ENCODE data around the gene CCDC187. TPM values are rescaled to one million over a fixed set of nuclear protein-coding genes. Genes with fewer than 3 reads are reported as not detected.

CCDC187 gene
- total RNA-seq, 1 experiment from 2014 or later: 0.04 TPM

GRCh38 chr9:136222166-136222905 is 81.6 kb downstream of the CCDC187 start:
- ChIA-PET CTCF (interaction anchor here (1.1 to 2.0 kb wide), 2 partner anchors 46 to 52 kb away, joined by 3 to 9 read pairs; no protein-coding TSS in a partner anchor), POLR2A (no interaction called here)
- no peak overlapping the region for H3K4me3 Mint-ChIP-seq
- peak overlapping the region; percentile 70; the same call in 1 of the 2 replicates for H3K27ac Mint-ChIP-seq
- DNase-seq (ENCODE audit: low spot score): no peak
- H3K36me3 Mint-ChIP-seq: peaks cover 17% of the 10 kb centered on the region
- no peaks in the 10 kb centered on the region for H3K9me3 Mint-ChIP-seq
- no peak for ATAC-seq
- no peak for TF ChIP-seq TEAD1 (CRISPR knock-in tag; IDR thresholded peaks at IDR 0.05)
- TF ChIP-seq FOXP1 (CRISPR knock-in tag; IDR thresholded peaks at IDR 0.05; ENCODE audit: borderline replicate concordance): no peak
- TF ChIP-seq GABPB1 (CRISPR knock-in tag; IDR thresholded peaks at IDR 0.05): no peak
- TF ChIP-seq ZNF671 (CRISPR knock-in tag; IDR thresholded peaks at IDR 0.05): no peak
- no peak for TF ChIP-seq SP1 (CRISPR knock-in tag; conservative IDR thresholded peaks at IDR 0.05)
- no peak for TF ChIP-seq RORB (CRISPR knock-in tag; IDR thresholded peaks at IDR 0.05)
- no peaks in the 10 kb centered on the region for H3K27me3 Mint-ChIP-seq (ENCODE audit: low read depth)
- H3K4me1 Mint-ChIP-seq: peaks cover 2% of the 10 kb centered on the region; the same call in 1 of the 2 replicates

DNA sequence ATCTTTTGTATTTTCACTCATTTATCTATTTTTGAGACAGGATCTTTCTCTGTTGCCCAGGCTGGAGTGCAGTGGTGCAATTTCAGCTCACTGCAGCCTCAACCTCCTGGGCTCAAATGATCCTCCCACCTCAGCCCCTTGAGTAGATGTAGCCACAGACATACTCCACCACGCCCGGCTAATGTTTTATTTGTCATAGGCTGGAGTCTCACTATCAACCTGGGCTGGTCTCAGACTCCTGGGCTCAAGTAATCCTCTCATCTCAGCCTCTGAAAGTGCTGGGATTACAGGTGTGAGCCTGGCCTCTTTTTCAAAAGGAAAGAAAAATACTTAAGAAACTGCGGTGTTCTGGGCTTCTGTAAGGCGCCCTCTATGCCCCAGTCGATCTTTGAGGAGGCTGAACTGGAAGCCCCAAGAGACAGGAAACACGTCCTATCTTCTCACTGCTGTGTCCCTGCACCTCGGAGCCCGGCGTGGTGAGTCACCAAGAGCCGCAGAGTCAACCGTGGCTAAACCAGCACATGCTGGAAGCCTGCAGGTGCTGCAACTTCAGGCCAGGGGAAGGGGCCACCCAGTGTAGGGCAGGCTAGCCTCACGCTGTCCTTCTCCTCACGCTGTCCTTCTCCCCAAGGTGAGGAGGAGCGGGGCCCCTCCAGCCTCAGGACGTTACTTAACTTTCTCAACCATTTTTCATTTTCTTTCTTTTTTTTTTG is 83.7 kb downstream of the CCDC187 start:
- Mint-ChIP-seq H3K27me3 (ENCODE audit: low read depth) (no peaks in the 10 kb centered on the region), H3K4me1 (peaks cover 2% of the 10 kb centered on the region; the same call in 1 of the 2 replicates), H3K9me3 (no peaks in the 10 kb centered on the region), H3K36me3 (peaks cover 25% of the 10 kb centered on the region), H3K4me3 (no peak overlapping the region), H3K27ac (0 out of 2 replicates have a peak overlapping the region, but pooled peaks have one; percentile 45)
- DNase-seq (ENCODE audit: low spot score): no peak
- ChIA-PET CTCF (interaction anchor here (2.1 kb wide), 1 partner anchor 50 kb away, joined by 14 read pairs; no protein-coding TSS in a partner anchor), POLR2A (no interaction called here)
- TF ChIP-seq GABPB1 (CRISPR knock-in tag; IDR thresholded peaks at IDR 0.05): no peak
- TF ChIP-seq ZNF219 (CRISPR knock-in tag; IDR thresholded peaks at IDR 0.05; ENCODE audit: borderline replicate concordance): no peak
- no peak for ATAC-seq

DNA sequence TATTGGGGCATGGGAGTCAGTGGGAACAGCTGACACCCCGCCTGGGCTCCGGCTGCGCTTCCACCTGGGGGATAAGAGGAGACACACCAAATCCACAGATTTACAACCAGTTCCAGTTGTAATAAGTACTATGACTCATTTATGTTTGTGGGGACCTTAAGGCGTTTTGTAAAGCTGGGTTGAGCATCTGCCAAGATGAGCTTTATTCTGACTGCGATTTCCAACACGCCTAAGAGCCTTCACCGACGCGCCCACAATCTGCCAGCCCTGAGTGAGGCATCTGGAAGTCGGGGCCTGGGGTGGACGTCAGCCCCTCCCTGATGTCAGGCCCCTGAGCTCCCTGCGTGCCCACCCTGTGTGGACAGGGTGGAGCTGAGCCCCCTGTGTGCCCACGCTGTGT is 84.6 kb downstream of the CCDC187 start:
- CTCF ChIA-PET: interaction anchor here (0.9 to 2.1 kb wide), 5 partner anchors 49 to 252 kb away, joined by 3 to 14 read pairs (median 5); no protein-coding TSS in a partner anchor
- ATAC-seq: no peak

More for the DNA sequence above, 84.6 kb downstream of the CCDC187 start:
- DNase-seq (ENCODE audit: low spot score): no peak
- Mint-ChIP-seq H3K36me3 (peaks cover 31% of the 10 kb centered on the region), H3K4me3 (no peak overlapping the region), H3K4me1 (no peaks in the 10 kb centered on the region), H3K27ac (no peak overlapping the region), H3K9me3 (peaks cover 2% of the 10 kb centered on the region; the same call in 1 of the 2 replicates), H3K27me3 (ENCODE audit: low read depth) (no peaks in the 10 kb centered on the region)
- TF ChIP-seq, protein P1, sequence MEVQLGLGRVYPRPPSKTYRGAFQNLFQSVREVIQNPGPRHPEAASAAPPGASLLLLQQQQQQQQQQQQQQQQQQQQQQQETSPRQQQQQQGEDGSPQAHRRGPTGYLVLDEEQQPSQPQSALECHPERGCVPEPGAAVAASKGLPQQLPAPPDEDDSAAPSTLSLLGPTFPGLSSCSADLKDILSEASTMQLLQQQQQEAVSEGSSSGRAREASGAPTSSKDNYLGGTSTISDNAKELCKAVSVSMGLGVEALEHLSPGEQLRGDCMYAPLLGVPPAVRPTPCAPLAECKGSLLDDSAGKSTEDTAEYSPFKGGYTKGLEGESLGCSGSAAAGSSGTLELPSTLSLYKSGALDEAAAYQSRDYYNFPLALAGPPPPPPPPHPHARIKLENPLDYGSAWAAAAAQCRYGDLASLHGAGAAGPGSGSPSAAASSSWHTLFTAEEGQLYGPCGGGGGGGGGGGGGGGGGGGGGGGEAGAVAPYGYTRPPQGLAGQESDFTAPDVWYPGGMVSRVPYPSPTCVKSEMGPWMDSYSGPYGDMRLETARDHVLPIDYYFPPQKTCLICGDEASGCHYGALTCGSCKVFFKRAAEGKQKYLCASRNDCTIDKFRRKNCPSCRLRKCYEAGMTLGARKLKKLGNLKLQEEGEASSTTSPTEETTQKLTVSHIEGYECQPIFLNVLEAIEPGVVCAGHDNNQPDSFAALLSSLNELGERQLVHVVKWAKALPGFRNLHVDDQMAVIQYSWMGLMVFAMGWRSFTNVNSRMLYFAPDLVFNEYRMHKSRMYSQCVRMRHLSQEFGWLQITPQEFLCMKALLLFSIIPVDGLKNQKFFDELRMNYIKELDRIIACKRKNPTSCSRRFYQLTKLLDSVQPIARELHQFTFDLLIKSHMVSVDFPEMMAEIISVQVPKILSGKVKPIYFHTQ (CRISPR knock-in tag; IDR thresholded peaks at IDR 0.05): no peak
- TF ChIP-seq, protein P2, sequence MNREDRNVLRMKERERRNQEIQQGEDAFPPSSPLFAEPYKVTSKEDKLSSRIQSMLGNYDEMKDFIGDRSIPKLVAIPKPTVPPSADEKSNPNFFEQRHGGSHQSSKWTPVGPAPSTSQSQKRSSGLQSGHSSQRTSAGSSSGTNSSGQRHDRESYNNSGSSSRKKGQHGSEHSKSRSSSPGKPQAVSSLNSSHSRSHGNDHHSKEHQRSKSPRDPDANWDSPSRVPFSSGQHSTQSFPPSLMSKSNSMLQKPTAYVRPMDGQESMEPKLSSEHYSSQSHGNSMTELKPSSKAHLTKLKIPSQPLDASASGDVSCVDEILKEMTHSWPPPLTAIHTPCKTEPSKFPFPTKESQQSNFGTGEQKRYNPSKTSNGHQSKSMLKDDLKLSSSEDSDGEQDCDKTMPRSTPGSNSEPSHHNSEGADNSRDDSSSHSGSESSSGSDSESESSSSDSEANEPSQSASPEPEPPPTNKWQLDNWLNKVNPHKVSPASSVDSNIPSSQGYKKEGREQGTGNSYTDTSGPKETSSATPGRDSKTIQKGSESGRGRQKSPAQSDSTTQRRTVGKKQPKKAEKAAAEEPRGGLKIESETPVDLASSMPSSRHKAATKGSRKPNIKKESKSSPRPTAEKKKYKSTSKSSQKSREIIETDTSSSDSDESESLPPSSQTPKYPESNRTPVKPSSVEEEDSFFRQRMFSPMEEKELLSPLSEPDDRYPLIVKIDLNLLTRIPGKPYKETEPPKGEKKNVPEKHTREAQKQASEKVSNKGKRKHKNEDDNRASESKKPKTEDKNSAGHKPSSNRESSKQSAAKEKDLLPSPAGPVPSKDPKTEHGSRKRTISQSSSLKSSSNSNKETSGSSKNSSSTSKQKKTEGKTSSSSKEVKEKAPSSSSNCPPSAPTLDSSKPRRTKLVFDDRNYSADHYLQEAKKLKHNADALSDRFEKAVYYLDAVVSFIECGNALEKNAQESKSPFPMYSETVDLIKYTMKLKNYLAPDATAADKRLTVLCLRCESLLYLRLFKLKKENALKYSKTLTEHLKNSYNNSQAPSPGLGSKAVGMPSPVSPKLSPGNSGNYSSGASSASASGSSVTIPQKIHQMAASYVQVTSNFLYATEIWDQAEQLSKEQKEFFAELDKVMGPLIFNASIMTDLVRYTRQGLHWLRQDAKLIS (CRISPR knock-in tag; IDR thresholded peaks at IDR 0.05; ENCODE audit: borderline replicate concordance): no peak
- POLR2A ChIA-PET: no interaction called here
